Stimulated activated naive B cell treated with anti-CD40 and anti-IgM and Interleukin-4, amounts not matched to agents 10 μg/mL and 1 μg/mL and 100 μg/mL, for 72 hours (primary cell): ENCODE results near the gene COA3.
"Not testable (repeated sequence)": the region's sequence is repeated elsewhere in the genome, so short reads cannot be mapped to it uniquely, and the experiment has no call there.

Experiments
- ATAC-seq, 2 donors: fragments of 150-1000 bp; cut with Tn5 transposase; replicated peaks; 2 replicates each; pipeline ENCODE4 v1.10.0; 2021; ENCODE audit warnings: moderate library complexity in 1 of 2
- DNase-seq: peaks from one replicate; pipeline ENCODE4 v3.0.0; 2021
- H3K27ac Mint-ChIP-seq: one replicate; pipeline ENCODE4 v1.8.0; 2022; ENCODE audit warnings: mild to moderate bottlenecking, mixed read lengths
- H3K27me3 Mint-ChIP-seq, 2 donors: one replicate each; pipeline ENCODE4 v1.8.0; 2022; ENCODE audit warnings: mixed read lengths in 2 of 2
- H3K36me3 Mint-ChIP-seq, 2 donors: one replicate each; pipeline ENCODE4 v1.8.0; 2022; ENCODE audit warnings: mixed read lengths in 2 of 2, mild to moderate bottlenecking in 1 of 2
- H3K4me1 Mint-ChIP-seq, 2 donors: one replicate each; pipeline ENCODE4 v1.8.0; 2022; ENCODE audit warnings: mixed read lengths in 2 of 2, mild to moderate bottlenecking in 1 of 2
- H3K4me3 Mint-ChIP-seq, 2 donors: one replicate each; pipeline ENCODE4 v1.8.0; 2022; ENCODE audit warnings: mild to moderate bottlenecking in 2 of 2, mixed read lengths in 2 of 2, moderate library complexity in 1 of 2
- H3K9me3 Mint-ChIP-seq, 2 donors: one replicate each; pipeline ENCODE4 v1.8.0; 2022; ENCODE audit warnings: mixed read lengths in 2 of 2, mild to moderate bottlenecking in 1 of 2

The COA3 gene

GRCh38 chr17:42768006-42768405 is 30.5 kb downstream of the COA3 start:
- peaks cover 7 to 15% of the 10 kb centered on the region in 2 donors for H3K4me1 Mint-ChIP-seq
- not testable (repeated sequence) for H3K36me3 Mint-ChIP-seq, H3K27ac Mint-ChIP-seq, ATAC-seq, DNase-seq, H3K9me3 Mint-ChIP-seq, H3K4me3 Mint-ChIP-seq
- peaks cover 28 to 43% of the 10 kb centered on the region in 2 donors for H3K27me3 Mint-ChIP-seq

- no peak for ATAC-seq
- peaks cover 7 to 13% of the 10 kb centered on the region in 2 donors for H3K4me1 Mint-ChIP-seq
- peaks cover 0 to 2% of the 10 kb centered on the region in 2 donors for H3K9me3 Mint-ChIP-seq
- no peak for DNase-seq
- H3K4me3 Mint-ChIP-seq: no peak overlapping the region
- H3K27me3 Mint-ChIP-seq: peaks cover 33 to 48% of the 10 kb centered on the region in 2 donors
- H3K36me3 Mint-ChIP-seq: no peaks in the 10 kb centered on the region
- H3K27ac Mint-ChIP-seq: no peak overlapping the region
These were observed 31.0 kb downstream of the COA3 start for GRCh38 chr17:42767512-42767911.

- Mint-ChIP-seq H3K4me1 (peaks cover 6 to 7% of the 10 kb centered on the region in 2 donors), H3K9me3 (no peaks in the 10 kb centered on the region), H3K27ac (no peak overlapping the region), H3K27me3 (peaks cover 43 to 60% of the 10 kb centered on the region in 2 donors), H3K36me3 (no peaks in the 10 kb centered on the region), H3K4me3 (no peak overlapping the region)
- ATAC-seq (no peak), DNase-seq (no peak)
These were observed 32.4 kb downstream of the COA3 start for GRCh38 chr17:42766124-42766523.

- Mint-ChIP-seq H3K36me3 (no peaks in the 10 kb centered on the region), H3K27me3 (peaks cover 39 to 40% of the 10 kb centered on the region in 2 donors), H3K4me1 (peaks cover 20 to 27% of the 10 kb centered on the region in 2 donors), H3K27ac (peak overlapping the region; percentile 84), H3K9me3 (no peaks in the 10 kb centered on the region), H3K4me3 (peak overlapping the region; percentile 69 to 78)
- ATAC-seq: no peak
- DNase-seq: no peak
These were observed 36.9 kb downstream of the COA3 start for GRCh38 chr17:42761638-42762037.

GRCh38 chr17:42760652-42761581 is 37.6 kb downstream of the COA3 start, which contains the start of gene RAMP2:
Gene RAMP2 (plus strand): TSS chr17:42761227. CDS start chr17:42761262, 35 bp downstream.
- peak within 1 kb of the TSS; percentile 71 to 78 for H3K4me3 Mint-ChIP-seq
- no peaks in the 10 kb centered on the region for H3K9me3 Mint-ChIP-seq
- no peaks in the 10 kb centered on the region for H3K36me3 Mint-ChIP-seq
- DNase-seq (no peak), ATAC-seq (peak; percentile 14 to 25)
- peaks cover 20 to 27% of the 10 kb centered on the region in 2 donors for H3K4me1 Mint-ChIP-seq
- H3K27ac Mint-ChIP-seq: peak within 1 kb of the TSS; percentile 84
- H3K27me3 Mint-ChIP-seq: peaks cover 43 to 45% of the 10 kb centered on the region in 2 donors

- H3K9me3 Mint-ChIP-seq: no peaks in the 10 kb centered on the region
- H3K4me3 Mint-ChIP-seq: peak overlapping the region; percentile 71 to 78
- no peaks in the 10 kb centered on the region for H3K36me3 Mint-ChIP-seq
- peak; percentile 61 for DNase-seq
- H3K4me1 Mint-ChIP-seq: peaks cover 20 to 27% of the 10 kb centered on the region in 2 donors
- H3K27ac Mint-ChIP-seq: peak overlapping the region; percentile 75
- peak; percentile 91 for ATAC-seq
- peaks cover 41 to 42% of the 10 kb centered on the region in 2 donors for H3K27me3 Mint-ChIP-seq
These were observed 38.4 kb downstream of the COA3 start for GRCh38 chr17:42759982-42760651.

- H3K4me1 Mint-ChIP-seq: peaks cover 5 to 18% of the 10 kb centered on the region in 2 donors
- H3K27ac Mint-ChIP-seq: no peak overlapping the region
- no peak for DNase-seq
- H3K27me3 Mint-ChIP-seq: peaks cover 17 to 29% of the 10 kb centered on the region in 2 donors
- ATAC-seq: no peak
- H3K9me3 Mint-ChIP-seq: no peaks in the 10 kb centered on the region
- no peaks in the 10 kb centered on the region for H3K36me3 Mint-ChIP-seq
- no peak overlapping the region for H3K4me3 Mint-ChIP-seq
These were observed 43.7 kb downstream of the COA3 start for GRCh38 chr17:42754782-42755181.

- no peaks in the 10 kb centered on the region for H3K36me3 Mint-ChIP-seq
- no peak for ATAC-seq
- DNase-seq: no peak
These were observed 46.9 kb downstream of the COA3 start for GRCh38 chr17:42751628-42752027.

GRCh38 chr17:42750739-42751344 is 47.7 kb downstream of the COA3 start:
- Mint-ChIP-seq H3K27ac (no peak overlapping the region), H3K9me3 (no peaks in the 10 kb centered on the region), H3K27me3 (peaks cover 14 to 29% of the 10 kb centered on the region in 2 donors), H3K36me3 (no peaks in the 10 kb centered on the region), H3K4me1 (peaks cover 0 to 8% of the 10 kb centered on the region in 2 donors), H3K4me3 (no peak overlapping the region)
- DNase-seq (no peak), ATAC-seq (no peak)

More at GRCh38 chr17:42751628-42752027, 46.9 kb downstream of the COA3 start:
- no peak overlapping the region for H3K27ac Mint-ChIP-seq
- H3K4me1 Mint-ChIP-seq: peaks cover 0 to 8% of the 10 kb centered on the region in 2 donors
- H3K4me3 Mint-ChIP-seq: no peak overlapping the region
- no peaks in the 10 kb centered on the region for H3K9me3 Mint-ChIP-seq
- peaks cover 21 to 31% of the 10 kb centered on the region in 2 donors for H3K27me3 Mint-ChIP-seq

- no peak overlapping the region for H3K4me3 Mint-ChIP-seq
- no peaks in the 10 kb centered on the region for H3K9me3 Mint-ChIP-seq
- peaks cover 9 to 21% of the 10 kb centered on the region in 2 donors for H3K4me1 Mint-ChIP-seq
- DNase-seq (no peak), ATAC-seq (no peak)
- no peak overlapping the region for H3K27ac Mint-ChIP-seq
- peaks cover 11 to 19% of the 10 kb centered on the region in 2 donors for H3K27me3 Mint-ChIP-seq
- H3K36me3 Mint-ChIP-seq: no peaks in the 10 kb centered on the region
These were observed 49.4 kb downstream of the COA3 start for GRCh38 chr17:42748908-42749798.

- no peaks in the 10 kb centered on the region for H3K36me3 Mint-ChIP-seq
- DNase-seq (no peak), ATAC-seq (no peak)
- no peak overlapping the region for H3K4me3 Mint-ChIP-seq
- H3K27ac Mint-ChIP-seq: no peak overlapping the region
- H3K9me3 Mint-ChIP-seq: no peaks in the 10 kb centered on the region
- H3K27me3 Mint-ChIP-seq: peaks cover 11 to 15% of the 10 kb centered on the region in 2 donors
- H3K4me1 Mint-ChIP-seq: peaks cover 16 to 29% of the 10 kb centered on the region in 2 donors
These were observed 50.1 kb downstream of the COA3 start for GRCh38 chr17:42748202-42748907.
